HG03280 (cell line): ENCODE measurements around the gene TRAF3IP3.

Experiments used
- ATAC-seq: cut with Tn5 transposase; IDR thresholded peaks from one replicate; pipeline ENCODE4 v1.9.1; 2021; ENCODE audit warnings: mild to moderate bottlenecking, moderate library complexity; ENCODE audit not compliant: unreplicated experiment

The TRAF3IP3 gene

GRCh38 chr1:209766051-209766450 lies 10.2 kb downstream of the TRAF3IP3 start:
- ATAC-seq, result no peak

GRCh38 chr1:209767096-209767495 lies 11.2 kb downstream of the TRAF3IP3 start:
- ATAC-seq, result no peak

DNA sequence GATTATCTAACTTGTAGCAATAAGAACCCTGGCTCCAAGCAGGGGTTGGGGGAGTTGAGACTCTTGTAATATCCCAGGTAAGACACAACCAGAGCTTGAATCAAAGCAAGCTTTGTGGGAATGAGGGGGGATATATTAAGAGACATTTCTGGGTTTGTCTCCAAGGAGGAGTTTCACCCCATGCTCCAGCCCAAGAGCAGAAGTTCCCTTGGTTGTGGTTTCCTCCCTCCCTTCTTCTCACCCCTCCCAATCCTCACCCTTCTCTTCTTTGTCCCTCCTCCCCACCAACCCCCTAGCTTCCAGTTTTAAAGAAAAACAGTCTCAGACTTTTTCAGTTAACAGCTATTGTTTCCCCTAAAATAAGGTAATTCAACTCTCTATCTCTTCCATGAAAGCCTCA lies 11.9 kb downstream of the TRAF3IP3 start:
- ATAC-seq, result no peak

DNA sequence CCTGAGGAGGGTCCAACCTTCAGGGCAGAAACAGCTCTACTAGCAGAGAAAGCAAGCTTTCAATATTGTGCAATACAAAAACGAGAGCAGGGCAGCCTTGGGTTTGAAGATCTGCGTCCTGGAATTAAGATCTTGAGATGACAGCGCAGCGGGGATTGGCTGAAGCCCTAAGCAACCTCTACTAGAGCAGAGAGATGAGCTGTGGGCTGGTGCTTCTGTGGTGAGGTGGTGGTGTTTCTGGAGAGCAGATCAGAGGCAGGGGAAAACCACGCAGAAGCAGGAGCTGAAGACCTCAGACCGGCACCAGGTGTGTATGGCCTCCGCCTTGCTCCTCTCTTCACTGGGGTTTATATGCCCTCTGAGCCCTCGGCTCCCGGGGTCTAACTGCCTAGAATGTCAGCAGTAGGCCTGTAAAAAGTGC lies 12.5 kb downstream of the TRAF3IP3 start:
- ATAC-seq, result peak; percentile 82

- ATAC-seq, result peak; percentile 62
Measured at GRCh38 chr1:209769171-209769904, 13.5 kb downstream of the TRAF3IP3 start.

GRCh38 chr1:209769971-209770370 lies 14.1 kb downstream of the TRAF3IP3 start:
- ATAC-seq, result no peak

DNA sequence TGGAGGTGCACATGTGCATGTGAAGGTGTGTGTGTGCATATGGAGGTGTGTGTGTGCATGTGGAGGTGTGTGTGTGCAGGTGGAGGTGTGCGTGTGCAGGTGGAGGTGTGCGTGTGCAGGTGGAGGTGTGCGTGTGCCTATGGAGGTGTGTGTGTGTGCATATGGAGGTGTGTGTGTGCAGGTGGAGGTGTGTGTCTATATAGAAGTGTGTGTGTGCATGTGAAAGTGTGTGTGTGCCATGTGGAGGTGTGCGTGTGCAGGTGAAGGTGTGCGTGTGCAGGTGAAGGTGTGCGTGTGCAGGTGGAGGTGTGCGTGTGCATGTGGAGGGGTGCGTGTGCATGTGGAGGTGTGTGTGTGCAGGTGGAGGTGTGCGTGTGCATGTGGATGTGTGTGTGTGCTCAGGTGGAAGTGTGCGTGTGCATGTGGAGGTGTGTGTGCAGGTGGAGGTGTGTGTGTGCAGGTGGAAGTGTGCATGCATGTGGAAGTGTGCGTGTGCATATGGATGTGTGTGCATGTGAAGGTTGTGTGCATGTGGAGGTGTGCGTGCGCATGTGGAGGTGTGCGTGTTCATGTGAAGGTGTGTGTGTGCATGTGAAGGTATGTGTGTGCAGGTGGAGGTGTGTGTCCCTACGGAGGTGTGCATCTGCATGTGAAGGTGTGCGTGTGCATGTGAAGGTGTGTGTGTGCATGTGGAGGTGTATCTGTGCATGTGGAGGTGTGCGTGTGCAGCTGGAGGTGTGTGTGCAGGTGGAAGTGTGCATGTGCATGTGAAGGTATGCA lies 15.0 kb downstream of the TRAF3IP3 start:
- no peak for ATAC-seq

DNA sequence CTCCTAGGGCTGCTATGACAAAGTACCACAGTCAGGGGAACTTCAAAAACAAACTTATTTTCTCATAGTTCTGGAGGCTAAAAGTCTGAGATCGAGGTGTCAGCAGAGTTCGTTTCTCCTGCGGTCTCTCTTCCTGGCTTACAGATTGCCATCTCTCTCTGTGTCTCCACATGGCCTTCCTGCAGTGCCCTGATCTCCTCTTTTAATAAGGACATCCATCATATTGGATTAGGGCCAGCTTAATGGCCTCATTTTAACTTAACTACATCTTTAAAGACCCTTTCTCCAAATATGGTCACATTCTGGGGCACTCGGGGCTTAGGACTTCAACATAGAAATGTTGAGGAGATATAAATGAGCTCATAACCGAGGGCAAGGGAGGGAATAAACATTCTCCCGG lies 16.3 kb downstream of the TRAF3IP3 start:
- ATAC-seq, result no peak

GRCh38 chr1:209774592-209774991 lies 18.7 kb downstream of the TRAF3IP3 start:
- ATAC-seq, result peak; percentile 54

GRCh38 chr1:209775678-209776077 lies 19.8 kb downstream of the TRAF3IP3 start:
- no peak for ATAC-seq

DNA sequence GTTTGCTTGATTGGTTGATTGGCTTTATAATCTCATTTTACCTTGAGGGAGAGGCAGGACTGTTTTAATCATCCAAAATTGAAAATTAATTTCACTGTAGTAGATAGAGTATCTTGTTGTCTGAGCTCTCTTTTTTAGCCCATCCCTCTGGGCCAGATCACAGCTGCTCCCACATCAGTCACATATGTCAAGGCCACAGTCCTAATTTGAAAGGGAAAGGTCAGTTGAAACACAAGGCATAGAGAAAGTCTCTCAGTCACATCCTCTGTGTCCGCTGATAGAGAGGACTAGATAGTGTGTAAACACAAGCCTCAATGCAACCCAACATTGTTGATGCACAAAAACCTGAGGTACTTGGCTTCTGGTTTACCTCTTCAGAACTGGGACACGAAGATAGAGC lies 21.7 kb downstream of the TRAF3IP3 start:
- ATAC-seq, result no peak

DNA sequence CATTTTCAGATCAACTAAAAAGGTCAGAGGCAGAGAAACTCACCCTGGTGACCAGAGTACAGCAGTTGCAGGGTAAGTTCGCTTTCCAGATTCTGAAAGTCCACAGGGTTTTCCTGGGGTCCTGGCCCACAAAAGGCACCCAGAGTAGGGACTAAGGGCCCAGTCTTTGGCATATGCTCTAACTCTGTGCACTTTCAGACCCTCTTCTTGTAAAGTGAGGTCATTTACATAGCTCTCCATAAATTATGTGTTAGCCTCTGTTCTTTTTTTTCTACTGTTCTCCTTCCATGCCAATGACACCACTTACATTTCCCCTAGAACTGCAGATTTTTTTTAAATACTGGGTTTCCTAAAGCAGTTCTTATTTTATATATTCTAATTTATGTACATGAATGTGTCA lies 22.2 kb downstream of the TRAF3IP3 start:
- ATAC-seq, result no peak

DNA sequence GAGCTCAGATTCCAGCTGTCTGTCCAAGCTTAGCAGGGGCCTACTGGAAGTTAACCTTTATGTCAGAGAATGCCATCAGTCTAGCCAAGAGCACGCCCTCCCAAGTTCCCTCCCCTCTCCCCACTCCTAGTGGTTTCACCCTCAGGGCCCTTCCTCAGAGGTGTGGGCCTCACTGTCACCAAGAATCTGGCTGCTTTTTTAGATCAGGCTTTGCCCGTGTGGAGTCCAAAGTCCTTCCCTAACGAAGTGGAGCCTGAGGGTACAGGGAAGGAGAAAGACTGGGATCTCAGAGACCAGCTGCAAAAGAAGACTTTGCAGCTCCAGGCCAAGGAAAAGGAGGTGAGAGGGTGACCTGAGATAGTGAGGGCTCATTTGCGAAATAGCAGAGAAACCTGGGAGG lies 24.4 kb downstream of the TRAF3IP3 start:
- no peak for ATAC-seq

DNA sequence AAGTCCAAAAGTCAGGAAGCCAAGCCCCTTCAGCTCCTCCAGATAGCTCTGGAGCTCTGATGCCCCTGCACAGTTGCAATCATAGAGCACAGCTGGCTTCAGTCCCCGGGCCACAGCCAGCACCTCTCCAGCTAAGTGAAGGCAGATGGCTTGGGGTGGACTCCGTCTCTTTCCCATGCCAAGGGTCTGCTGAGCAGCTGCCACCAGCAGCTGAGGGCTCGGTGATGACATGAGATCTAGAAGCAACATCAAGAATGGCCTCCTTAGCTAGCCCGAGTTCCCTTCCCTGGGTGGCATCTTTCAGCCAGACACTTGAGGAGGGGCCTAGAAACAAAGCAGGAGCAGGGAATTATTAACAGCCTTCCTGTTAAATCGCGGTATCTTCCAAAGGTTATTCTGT lies 27.5 kb downstream of the TRAF3IP3 start:
- no peak for ATAC-seq

DNA sequence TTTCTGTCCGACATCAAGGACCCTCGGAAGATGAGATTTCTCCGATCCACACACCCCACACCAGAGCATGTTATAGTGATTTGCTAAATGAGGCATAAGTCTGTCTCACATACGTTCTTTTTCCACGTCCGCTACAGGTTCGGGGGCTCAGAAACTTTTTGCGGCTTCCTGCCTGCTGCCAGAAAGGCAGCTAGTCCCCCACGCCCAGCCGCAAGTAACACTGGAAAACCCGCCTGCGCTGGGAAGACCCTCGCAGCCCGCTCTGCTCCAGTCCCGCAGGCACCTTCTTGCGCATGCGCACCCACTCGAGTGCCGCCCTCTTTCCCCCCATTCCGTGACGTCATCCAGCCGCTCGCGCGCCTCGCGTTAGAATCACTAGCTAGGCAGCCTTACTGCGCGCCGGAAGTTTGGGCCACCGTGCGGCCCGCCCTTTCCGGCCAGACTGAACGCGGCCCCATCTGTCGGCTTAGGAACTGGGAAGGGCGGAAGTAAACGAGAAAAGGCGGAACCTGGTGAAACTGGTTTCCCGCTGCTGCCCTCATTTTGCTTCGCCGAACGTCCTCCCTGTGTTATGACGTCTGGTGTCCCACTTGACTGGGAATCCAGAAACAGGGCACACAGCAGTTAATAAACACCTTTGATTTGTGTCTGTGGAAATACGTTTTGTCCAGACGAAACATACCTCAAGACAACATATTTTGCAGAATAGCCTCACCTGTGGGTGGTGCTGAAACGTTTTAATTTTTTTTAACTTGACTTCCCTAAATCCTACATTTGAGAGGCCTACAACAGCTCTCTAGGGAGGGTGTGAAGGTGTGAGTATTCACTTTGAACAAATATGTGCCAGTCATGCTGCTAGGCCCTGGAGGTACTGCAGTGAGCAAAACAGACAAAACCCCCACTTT lies 28.7 kb downstream of the TRAF3IP3 start, which contains the start of gene C1orf74:
Gene C1orf74 (minus strand): TSS at position 295 of the 905 bp plus-strand sequence. CDS start 925 bp downstream, outside the sequence.
- ATAC-seq, result peak; percentile 100

DNA sequence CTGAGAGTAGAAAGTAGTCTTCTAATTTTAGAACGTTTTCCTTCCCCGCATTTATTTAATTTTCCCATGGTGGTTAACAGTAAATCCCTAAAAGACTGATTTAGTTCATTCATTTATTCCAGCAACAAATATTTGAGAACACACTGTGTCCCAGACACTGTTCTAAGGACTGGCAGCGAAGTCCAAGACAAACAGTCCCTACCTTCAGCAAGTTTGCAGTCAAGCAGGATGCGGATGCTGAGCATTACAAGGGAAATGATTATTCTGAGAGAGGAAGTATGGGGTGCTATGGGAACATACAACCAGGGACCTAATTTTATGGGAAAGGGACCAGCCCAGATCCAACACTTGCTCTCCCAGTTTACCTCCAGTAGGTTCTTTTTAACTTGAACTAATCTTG lies 29.7 kb downstream of the TRAF3IP3 start:
- ATAC-seq, result no peak

GRCh38 chr1:209786146-209786545 lies 30.3 kb downstream of the TRAF3IP3 start:
- ATAC-seq, result no peak

DNA sequence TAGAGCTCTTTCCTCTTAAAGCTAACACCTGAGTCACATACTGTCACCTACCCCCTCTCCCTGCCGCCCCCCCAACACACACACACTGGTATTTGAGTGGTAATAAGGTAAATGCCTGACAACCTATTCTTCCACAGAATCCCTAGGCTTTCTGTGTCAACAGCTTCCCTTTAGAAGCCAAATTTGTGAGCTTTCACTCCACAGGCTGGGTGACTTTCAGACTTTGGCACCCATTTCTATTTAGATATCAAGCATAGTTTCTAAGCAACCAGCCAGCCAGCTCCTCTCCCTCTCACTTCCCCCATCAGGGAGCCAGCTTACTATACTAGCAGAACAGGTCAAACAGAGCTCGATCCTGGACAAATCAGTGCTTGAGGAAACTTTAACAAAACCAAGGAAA lies 31.7 kb downstream of the TRAF3IP3 start:
- no peak for ATAC-seq

GRCh38 chr1:209789245-209789644 lies 33.4 kb downstream of the TRAF3IP3 start:
- no peak for ATAC-seq

- ATAC-seq, result no peak
Measured at GRCh38 chr1:209790286-209791193, 34.7 kb downstream of the TRAF3IP3 start.
